Omental fat pad (tissue), 4 donors: ENCODE measurements around the gene IL15. TPM values are rescaled to one million over a fixed set of nuclear protein-coding genes. Genes with fewer than 3 reads are reported as not detected.
"Not testable (repeated sequence)": the region's sequence is repeated elsewhere in the genome, so short reads cannot be mapped to it uniquely, and the experiment has no call there.

Experiments used
- ATAC-seq: fragments of 150-250 bp; one replicate; pipeline ENCODE4 v1.9.1; 2016; ENCODE audit warnings: mild to moderate bottlenecking, moderate library complexity; ENCODE audit not compliant: low FRiP score
- DNase-seq: peaks from one replicate; pipeline ENCODE4 v3.0.0-alpha.2; 2019; ENCODE audit warnings: low spot score
- total RNA-seq, 4 donors: library from RNA; depleted of rRNA; stranded (reverse); fragments of >200 nt; gene quantifications; one replicate each; pipeline ENCODE4 v1.1.0, GENCODE V29; 2016
- TF ChIP-seq, protein P1 (sequence below), 3 donors: fragments of 450-650 bp; IDR thresholded peaks; one replicate each; pipeline ENCODE4 v1.5.1; 2016 to 2017; ENCODE audit warnings: antibody characterized with exemption in 3 of 3, mild to moderate bottlenecking in 3 of 3, moderate library complexity in 2 of 3

Gene IL15
- total RNA-seq, 4 donors from 2014 or later = 3.9 to 14.2 (median 7.6) TPM

DNA sequence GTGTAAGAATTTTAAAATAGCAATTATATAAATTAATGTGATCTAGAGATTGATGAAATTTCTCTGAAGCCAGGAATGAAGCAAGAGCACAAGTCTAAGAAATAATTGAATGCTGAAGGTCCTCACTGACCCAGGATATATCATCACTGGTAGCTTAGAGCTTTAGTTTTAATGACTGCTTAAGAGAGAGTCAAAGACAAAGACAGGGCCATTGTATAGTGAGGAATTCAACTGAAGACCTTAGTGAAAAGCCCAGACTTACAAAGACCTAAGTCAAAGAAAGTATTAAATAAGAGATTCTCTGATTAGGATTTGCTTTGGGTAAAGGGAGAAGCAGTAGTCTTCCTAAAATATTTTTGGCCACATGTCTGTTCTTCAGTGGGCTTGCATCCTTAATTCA is 26.0 kb upstream of the IL15 start:
- ATAC-seq (no peak), DNase-seq (no peak)
- TF ChIP-seq, protein P1, sequence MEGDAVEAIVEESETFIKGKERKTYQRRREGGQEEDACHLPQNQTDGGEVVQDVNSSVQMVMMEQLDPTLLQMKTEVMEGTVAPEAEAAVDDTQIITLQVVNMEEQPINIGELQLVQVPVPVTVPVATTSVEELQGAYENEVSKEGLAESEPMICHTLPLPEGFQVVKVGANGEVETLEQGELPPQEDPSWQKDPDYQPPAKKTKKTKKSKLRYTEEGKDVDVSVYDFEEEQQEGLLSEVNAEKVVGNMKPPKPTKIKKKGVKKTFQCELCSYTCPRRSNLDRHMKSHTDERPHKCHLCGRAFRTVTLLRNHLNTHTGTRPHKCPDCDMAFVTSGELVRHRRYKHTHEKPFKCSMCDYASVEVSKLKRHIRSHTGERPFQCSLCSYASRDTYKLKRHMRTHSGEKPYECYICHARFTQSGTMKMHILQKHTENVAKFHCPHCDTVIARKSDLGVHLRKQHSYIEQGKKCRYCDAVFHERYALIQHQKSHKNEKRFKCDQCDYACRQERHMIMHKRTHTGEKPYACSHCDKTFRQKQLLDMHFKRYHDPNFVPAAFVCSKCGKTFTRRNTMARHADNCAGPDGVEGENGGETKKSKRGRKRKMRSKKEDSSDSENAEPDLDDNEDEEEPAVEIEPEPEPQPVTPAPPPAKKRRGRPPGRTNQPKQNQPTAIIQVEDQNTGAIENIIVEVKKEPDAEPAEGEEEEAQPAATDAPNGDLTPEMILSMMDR (IDR thresholded peaks at IDR 0.05) = no peak

DNA sequence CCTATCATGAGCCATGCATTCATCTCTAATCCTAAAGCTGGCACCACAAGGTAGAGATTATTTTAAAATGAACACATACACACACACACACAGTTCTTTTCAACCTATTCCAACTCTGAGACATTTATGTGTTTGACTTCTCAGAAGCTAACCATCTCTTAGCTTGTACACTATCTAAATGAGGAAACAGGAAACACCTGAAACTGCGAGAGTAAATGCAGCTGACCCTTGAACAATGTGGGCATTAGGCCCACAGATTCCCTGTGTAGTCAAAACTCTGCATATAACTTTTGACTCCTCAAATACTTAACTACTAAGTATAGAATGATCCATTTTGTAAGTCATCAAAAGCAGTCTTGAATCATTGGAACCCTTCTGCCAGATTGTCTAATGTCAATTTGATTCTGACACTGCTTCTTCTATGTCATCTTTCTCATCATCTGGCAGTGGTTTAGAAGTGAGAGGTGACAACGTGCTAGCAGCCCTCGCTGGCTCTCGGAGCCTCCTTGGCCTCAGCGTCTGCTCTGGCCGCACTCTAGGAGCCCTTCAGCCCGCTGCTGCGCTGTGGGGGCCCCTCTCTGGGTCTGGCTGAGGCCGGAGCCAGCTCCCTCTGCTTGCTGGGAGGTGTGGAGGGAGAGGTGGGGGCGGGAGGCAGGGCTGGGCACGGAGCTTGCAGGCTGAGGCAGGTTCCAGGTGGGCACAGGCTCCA is 21.4 kb upstream of the IL15 start:
- ATAC-seq (no peak), DNase-seq (no peak)
- TF ChIP-seq, protein P1 (IDR thresholded peaks at IDR 0.05) = no peak

DNA sequence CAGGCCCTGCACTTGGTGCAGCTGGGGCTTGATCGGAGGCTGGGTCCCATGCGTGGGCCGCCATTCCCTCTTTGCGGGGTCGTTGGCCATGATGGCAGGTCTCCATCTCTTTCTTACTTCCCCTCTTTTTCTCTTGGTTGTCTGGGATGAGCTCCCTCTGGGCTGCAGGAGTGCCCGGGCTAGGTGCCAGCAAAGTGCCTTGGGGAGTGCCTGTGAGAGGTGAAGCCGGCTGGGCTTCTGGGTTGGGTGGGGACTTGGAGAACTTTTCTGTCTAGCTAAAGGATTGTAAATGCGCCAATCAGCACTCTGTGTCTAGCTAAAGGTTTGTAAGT is 20.8 kb upstream of the IL15 start:
- DNase-seq = not testable (repeated sequence)

DNA sequence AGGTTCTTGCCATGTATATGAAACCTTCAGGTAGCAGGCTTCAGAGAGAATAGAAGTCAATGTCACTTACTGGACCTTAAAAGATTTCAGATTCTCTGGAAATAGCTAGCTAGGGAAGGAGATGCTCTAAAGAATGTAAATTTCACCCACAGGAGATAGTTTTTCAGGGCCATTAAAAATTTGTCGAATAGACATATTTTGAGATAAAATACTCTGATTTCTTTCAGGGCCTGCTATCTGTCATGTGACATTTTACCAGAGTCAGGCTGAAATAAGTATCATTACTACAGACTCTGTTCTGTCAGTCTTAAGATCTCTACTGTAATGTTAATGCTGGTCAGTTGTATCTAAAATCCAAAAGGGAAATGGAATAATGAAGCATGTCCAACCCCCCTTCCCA is 15.7 kb upstream of the IL15 start:
- ATAC-seq (no peak), DNase-seq (no peak)
- TF ChIP-seq, protein P1 (IDR thresholded peaks at IDR 0.05) = no peak

More for the DNA sequence above, 20.8 kb upstream of the IL15 start:
- ATAC-seq = not testable (repeated sequence)

DNA sequence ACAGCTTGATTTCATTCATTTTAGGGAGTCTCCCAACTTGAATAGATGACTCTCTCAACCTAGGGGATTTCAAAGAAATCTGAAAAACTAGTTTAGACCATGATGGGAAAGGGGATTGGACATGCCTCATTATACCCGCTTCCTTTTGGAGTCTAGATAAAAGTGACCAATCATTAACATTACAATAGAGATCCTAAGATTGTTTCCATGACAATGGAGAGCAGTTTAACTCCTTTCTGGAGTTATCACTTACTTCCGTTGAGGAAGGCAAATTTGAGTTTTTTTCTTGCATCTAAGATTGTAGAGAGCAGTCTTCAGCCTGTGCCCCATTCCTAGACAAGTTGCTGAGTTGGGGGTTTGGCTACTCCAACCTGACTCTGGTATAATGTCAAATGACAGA is 11.4 kb upstream of the IL15 start:
- ATAC-seq (no peak), DNase-seq (no peak)
- TF ChIP-seq, protein P1 (IDR thresholded peaks at IDR 0.05) = no peak

DNA sequence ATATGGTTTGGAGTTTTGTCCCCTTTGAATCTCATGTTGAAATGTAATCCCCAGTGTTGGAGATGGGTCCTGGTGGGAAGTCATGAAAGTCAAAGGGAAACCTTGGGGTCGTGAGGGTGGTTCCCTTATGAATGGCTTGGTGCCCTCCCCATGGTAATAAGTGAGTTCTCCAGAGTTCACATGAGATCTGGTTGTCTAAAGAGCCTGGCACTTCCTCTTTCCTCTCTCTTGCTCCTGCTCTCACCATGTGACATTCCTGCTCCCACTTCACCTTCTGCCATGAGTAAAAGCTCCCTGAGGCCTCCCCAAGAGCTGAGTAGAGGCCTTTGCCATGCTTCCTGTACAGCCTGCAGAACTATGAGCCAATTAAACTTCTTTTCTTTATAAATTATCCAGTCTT is 5.5 kb upstream of the IL15 start:
- no peak for DNase-seq
- TF ChIP-seq, protein P1 (IDR thresholded peaks at IDR 0.05) = no peak
- no peak for ATAC-seq

DNA sequence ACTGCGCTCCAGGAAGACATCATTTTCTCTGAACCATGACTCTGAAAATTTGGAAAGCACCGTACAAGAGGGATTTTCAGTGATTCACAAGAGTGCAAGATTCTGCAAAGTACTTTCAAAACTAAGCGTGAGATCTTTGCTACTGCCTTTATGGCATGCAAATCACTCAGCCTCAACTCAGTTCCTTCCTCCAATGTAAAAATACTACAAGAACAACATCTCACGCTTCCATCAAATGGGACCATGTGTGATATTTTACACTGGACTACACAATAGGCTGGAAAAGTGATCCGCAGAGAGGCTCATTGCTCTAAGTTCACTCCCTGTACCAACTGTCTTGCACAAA is 674 bp upstream of the IL15 start:
- ATAC-seq (no peak), DNase-seq (no peak)
- TF ChIP-seq, protein P1 (IDR thresholded peaks at IDR 0.05) = no peak
